Neuronal stem cell (in vitro differentiated cells): Measurements from ENCODE around the gene CRHR1.

Source experiments
- DNase-seq: peaks from one replicate; pipeline ENCODE4 v3.0.0-alpha.2; 2013; ENCODE audit warnings: low spot score
- H2AFZ ChIP-seq: one replicate; pipeline ENCODE4 v1.6.1; 2013; ENCODE audit warnings: mild to moderate bottlenecking, low read length, inconsistent platforms
- H2AK5ac ChIP-seq: 2 replicates; pipeline ENCODE4 v1.6.1; 2013; ENCODE audit warnings: low read depth, mild to moderate bottlenecking, inconsistent platforms, low read length, moderate library complexity, mixed read lengths
- H2BK120ac ChIP-seq: 2 replicates; pipeline ENCODE4 v1.6.1; 2013; ENCODE audit warnings: low read depth, mild to moderate bottlenecking, inconsistent platforms, low read length, moderate library complexity, mixed read lengths
- H2BK12ac ChIP-seq: one replicate; pipeline ENCODE4 v1.6.1; 2013; ENCODE audit warnings: low read length, inconsistent platforms
- H2BK15ac ChIP-seq: 2 replicates; pipeline ENCODE4 v1.6.1; 2013; ENCODE audit warnings: mild to moderate bottlenecking, low read length, inconsistent platforms, mixed read lengths
- H2BK5ac ChIP-seq: one replicate; pipeline ENCODE4 v1.6.1; 2013; ENCODE audit warnings: inconsistent platforms, mild to moderate bottlenecking, low read length, moderate library complexity
- H3K14ac ChIP-seq: one replicate; pipeline ENCODE4 v1.6.1; 2013; ENCODE audit warnings: low read length, inconsistent platforms
- H3K18ac ChIP-seq: 2 replicates; pipeline ENCODE4 v1.6.1; 2013; ENCODE audit warnings: low read length, inconsistent platforms
- H3K23ac ChIP-seq: 2 replicates; pipeline ENCODE4 v1.6.1; 2013; ENCODE audit warnings: low read depth, mild to moderate bottlenecking, mixed read lengths, low read length, inconsistent platforms; ENCODE audit not compliant: poor library complexity
- H3K27ac ChIP-seq: replicated peaks from 3 replicates; pipeline ENCODE4 v1.5.1; 2013; ENCODE audit warnings: low read length, inconsistent platforms
- H3K27me3 ChIP-seq, 3 experiments: 2 replicates each; pipeline ENCODE4 v1.6.1; 2013; ENCODE audit warnings: low read length in 3 of 3, mild to moderate bottlenecking in 2 of 3, inconsistent platforms in 1 of 3, low read depth in 1 of 3, mixed read lengths in 1 of 3, moderate library complexity in 1 of 3; ENCODE audit not compliant: control insufficient read depth in 3 of 3, insufficient read depth in 3 of 3
- H3K36me3 ChIP-seq, 2 donors: replicated peaks in 1 of 2; 2 replicates each; pipeline ENCODE4 v1.6.1; 2013; ENCODE audit warnings: low read length in 2 of 2; ENCODE audit not compliant: control insufficient read depth in 2 of 2, insufficient read depth in 2 of 2
- H3K4ac ChIP-seq: 2 replicates; pipeline ENCODE4 v1.6.1; 2013; ENCODE audit warnings: inconsistent platforms, mild to moderate bottlenecking, low read length, moderate library complexity
- H3K4me1 ChIP-seq, 2 donors: 1 replicate in 1 of 2; 2 replicates in 1 of 2; pipeline ENCODE4 v1.6.1; 2013; ENCODE audit warnings: low read length in 2 of 2, low read depth in 1 of 2; ENCODE audit not compliant: control insufficient read depth in 2 of 2, insufficient read depth in 1 of 2
- H3K4me2 ChIP-seq: one replicate; pipeline ENCODE4 v1.6.1; 2013; ENCODE audit warnings: mild to moderate bottlenecking, low read length, inconsistent platforms; ENCODE audit not compliant: insufficient read depth, poor library complexity, severe bottlenecking
- H3K4me3 ChIP-seq, 2 donors: 2 replicates each; pipeline ENCODE4 v1.5.1; 2013; ENCODE audit warnings: low read length in 2 of 2, mild to moderate bottlenecking in 2 of 2, inconsistent platforms in 1 of 2, moderate library complexity in 1 of 2
- H3K79me1 ChIP-seq: one replicate; pipeline ENCODE4 v1.6.1; 2013; ENCODE audit warnings: low read depth, mild to moderate bottlenecking, inconsistent platforms, low read length, moderate library complexity
- H3K9ac ChIP-seq: one replicate; pipeline ENCODE4 v1.6.1; 2013; ENCODE audit warnings: mild to moderate bottlenecking, low read depth, low read length, inconsistent platforms; ENCODE audit not compliant: poor library complexity
- H3K9me3 ChIP-seq, 2 donors: replicated peaks in 1 of 2; 2 replicates each; pipeline versions ENCODE3 to v1.6.1; 2013; ENCODE audit warnings: low read length in 2 of 2, mild to moderate bottlenecking in 2 of 2, inconsistent platforms in 1 of 2, low read depth in 1 of 2, mixed read lengths in 1 of 2, moderate library complexity in 1 of 2; ENCODE audit not compliant: control insufficient read depth in 2 of 2, insufficient read depth in 1 of 2
- H4K8ac ChIP-seq: one replicate; pipeline ENCODE4 v1.6.1; 2013; ENCODE audit warnings: low read depth, mild to moderate bottlenecking, inconsistent platforms, low read length, moderate library complexity
- H4K91ac ChIP-seq: one replicate; pipeline ENCODE4 v1.6.1; 2013; ENCODE audit warnings: low read length, low read depth, mild to moderate bottlenecking, inconsistent platforms; ENCODE audit not compliant: poor library complexity
- WGBS, 2 donors: extraction: QIAGEN DNeasy Blood & Tissue Kit; methylation state at CpG; one replicate each; pipeline ENCODE4 v1.1.7; 2013; ENCODE audit warnings: missing lambda C conversion rate in 2 of 2, mixed read lengths in 1 of 2; ENCODE audit not compliant: insufficient read length in 2 of 2, insufficient replicate concordance in 1 of 2; ENCODE audit errors: extremely low coverage in 2 of 2; 5-methylcytosine and 5-hydroxymethylcytosine counted together

CRHR1 gene

DNA sequence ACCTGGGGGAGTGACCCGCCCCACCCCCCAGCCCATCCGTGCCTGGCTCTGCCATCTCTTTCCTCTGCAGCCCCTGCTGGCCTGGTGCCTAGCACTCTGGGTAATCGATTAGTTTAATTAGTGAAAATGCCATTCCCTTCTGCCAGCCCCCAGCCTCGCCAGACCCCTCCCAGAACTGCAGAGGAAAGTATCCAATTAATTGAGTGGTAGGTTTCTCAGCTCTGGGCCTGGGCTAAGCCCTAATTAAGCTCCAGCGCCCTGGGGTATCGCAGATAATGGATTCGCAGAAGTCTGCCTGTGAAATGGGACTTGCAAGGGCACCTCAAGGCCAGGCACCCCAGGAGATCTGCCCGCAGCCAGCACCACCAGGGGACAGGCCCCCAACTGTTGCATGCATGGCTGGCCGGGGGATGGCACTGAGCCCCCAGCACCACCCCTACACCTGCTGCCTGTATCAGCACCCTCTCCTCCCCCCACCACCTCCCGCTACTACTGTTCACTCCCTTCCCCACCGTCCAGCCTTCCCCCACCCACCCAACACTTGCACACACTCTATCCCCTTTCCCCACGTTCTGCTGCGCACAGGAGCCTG, 40.9 kb downstream of the CRHR1 start:
- H3K27me3 ChIP-seq: peaks cover 0 to 24% (median 0%) of the 10 kb centered on the region in 3 experiments
- H3K4ac ChIP-seq: no peak overlapping the region
- WGBS, 2 donors: no CpG with 5 or more reads among the region's 13 CpGs
- DNase-seq: no peak
- peak overlapping the region; percentile 84 for H3K9ac ChIP-seq
- no peak overlapping the region for H4K8ac ChIP-seq
- no peak overlapping the region for H2AK5ac ChIP-seq
- peak overlapping the region; percentile 56 for H3K14ac ChIP-seq
- H3K36me3 ChIP-seq: no peaks in the 10 kb centered on the region
- H3K4me1 ChIP-seq: peaks cover 0 to 2% of the 10 kb centered on the region in 2 donors
- H3K9me3 ChIP-seq: no peaks in the 10 kb centered on the region
- no peaks in the 10 kb centered on the region for H3K79me1 ChIP-seq
- no peak overlapping the region for H3K23ac ChIP-seq
- H3K4me2 ChIP-seq: no peak overlapping the region
- no peak overlapping the region for H2BK5ac ChIP-seq
- no peak overlapping the region for H2BK120ac ChIP-seq
- H4K91ac ChIP-seq: no peak overlapping the region
- H2BK15ac ChIP-seq: no peak overlapping the region
- no peak overlapping the region for H3K27ac ChIP-seq
- no peak overlapping the region for H2BK12ac ChIP-seq
- no peak overlapping the region for H3K4me3 ChIP-seq
- no peak overlapping the region for H3K18ac ChIP-seq
- no peak overlapping the region for H2AFZ ChIP-seq

DNA sequence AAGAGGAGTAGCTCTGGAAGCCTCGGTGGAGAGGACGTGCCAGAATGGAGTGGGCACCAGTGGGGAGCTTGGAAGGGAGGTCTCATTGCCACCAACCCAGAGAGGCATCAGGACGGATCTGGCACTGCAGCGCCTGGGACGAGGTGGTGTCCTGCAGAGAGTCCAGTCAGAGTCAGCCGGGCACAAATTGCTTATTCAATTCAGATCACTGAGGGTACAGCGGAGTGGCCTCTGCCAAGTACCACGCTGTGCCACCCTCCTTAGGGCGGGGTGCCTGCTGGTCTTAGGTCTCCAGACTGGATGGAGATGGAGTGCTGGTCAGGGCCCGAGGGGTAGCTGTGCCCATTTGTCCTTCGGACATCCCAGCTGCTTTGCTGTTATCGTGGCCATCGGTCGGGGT, 41.7 kb downstream of the CRHR1 start:
- peaks cover 0 to 22% (median 0%) of the 10 kb centered on the region in 3 experiments for H3K27me3 ChIP-seq
- no peak overlapping the region for H3K4me2 ChIP-seq
- no peak overlapping the region for H3K4me3 ChIP-seq
- H4K91ac ChIP-seq: no peak overlapping the region
- H3K9me3 ChIP-seq: no peaks in the 10 kb centered on the region
- H3K14ac ChIP-seq: no peak overlapping the region
- no peak overlapping the region for H2BK120ac ChIP-seq
- no peak overlapping the region for H4K8ac ChIP-seq
- H2AFZ ChIP-seq: no peak overlapping the region
- no peak overlapping the region for H3K27ac ChIP-seq
- H2BK12ac ChIP-seq: no peak overlapping the region
- no peak overlapping the region for H2BK15ac ChIP-seq
- H3K79me1 ChIP-seq: no peaks in the 10 kb centered on the region
- no peaks in the 10 kb centered on the region for H3K36me3 ChIP-seq
- peaks cover 0 to 2% of the 10 kb centered on the region in 2 donors for H3K4me1 ChIP-seq
- H2AK5ac ChIP-seq: peak overlapping the region; percentile 37
- H3K18ac ChIP-seq: no peak overlapping the region
- WGBS, 2 donors: no CpG with 5 or more reads among the region's 14 CpGs
- H3K23ac ChIP-seq: no peak overlapping the region
- no peak overlapping the region for H2BK5ac ChIP-seq
- H3K4ac ChIP-seq: no peak overlapping the region
- no peak for DNase-seq
- no peak overlapping the region for H3K9ac ChIP-seq

DNA sequence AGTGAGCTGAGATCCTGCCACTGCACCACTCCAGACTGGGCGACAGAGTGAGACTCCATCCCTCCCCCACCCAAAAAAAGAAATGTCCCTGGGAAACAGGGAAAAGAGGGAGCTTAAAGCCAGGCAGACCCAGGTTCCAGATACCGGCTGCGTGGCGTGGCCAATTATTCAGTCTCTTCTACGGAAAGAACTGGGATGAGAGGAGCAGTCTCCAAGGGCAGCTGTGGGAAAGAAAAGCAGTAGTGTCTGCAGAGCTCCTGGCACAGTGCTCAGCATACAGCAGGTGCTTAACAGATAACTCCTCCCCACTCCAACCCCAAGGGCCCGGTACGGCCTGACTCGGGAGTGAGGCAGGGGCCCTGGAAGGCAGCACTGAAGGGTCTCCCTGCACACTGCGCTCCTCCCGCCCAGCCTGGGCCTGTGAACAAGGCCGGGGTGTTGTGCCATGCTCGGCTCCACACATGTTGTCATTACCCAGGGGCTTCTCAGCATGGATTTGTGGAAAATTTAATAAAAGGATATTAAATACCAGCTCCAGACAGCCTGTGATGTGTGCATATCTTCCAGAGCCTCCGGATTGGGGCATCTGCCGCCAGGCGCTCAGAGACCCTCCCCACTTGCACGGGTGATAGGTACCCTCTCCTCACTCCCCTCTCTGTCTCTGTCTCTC, 42.9 kb downstream of the CRHR1 start:
- Histone ChIP-seq H3K4me3 (no peak overlapping the region), H3K4me2 (no peak overlapping the region), H3K4me1 (peaks cover 0 to 2% of the 10 kb centered on the region in 2 donors), H2AK5ac (peak overlapping the region; percentile 70), H3K36me3 (no peaks in the 10 kb centered on the region), H3K23ac (no peak overlapping the region), H3K4ac (no peak overlapping the region), H3K27me3 (peaks cover 0 to 22% (median 0%) of the 10 kb centered on the region in 3 experiments), H3K14ac (no peak overlapping the region), H3K79me1 (no peaks in the 10 kb centered on the region), H2BK15ac (no peak overlapping the region), H3K27ac (no peak overlapping the region), H3K9ac (no peak overlapping the region), H2BK120ac (no peak overlapping the region), H4K91ac (no peak overlapping the region), H4K8ac (no peak overlapping the region), H3K18ac (no peak overlapping the region), H2BK12ac (no peak overlapping the region), H3K9me3 (no peaks in the 10 kb centered on the region), H2AFZ (no peak overlapping the region), H2BK5ac (no peak overlapping the region)
- WGBS, 2 donors: no CpG with 5 or more reads among the region's 16 CpGs
- no peak for DNase-seq

DNA sequence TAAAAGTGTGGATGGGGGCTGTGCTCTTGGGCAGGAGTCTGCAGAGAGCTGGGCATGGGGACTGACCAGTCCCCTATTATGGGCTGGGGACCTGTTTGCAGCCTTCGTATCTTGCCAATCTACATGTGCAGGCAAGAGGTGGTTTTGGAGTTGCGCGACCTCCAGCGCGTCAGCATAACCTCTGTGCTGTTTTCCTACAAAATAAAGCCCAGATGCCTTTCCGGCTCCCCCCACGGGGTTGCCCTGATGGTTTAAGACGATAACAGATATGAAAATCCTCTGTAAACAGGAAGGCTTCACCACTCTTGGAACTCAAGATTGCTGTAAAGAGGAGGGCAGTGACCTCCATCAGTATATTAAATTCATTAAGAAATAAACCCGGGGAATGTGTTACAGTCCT, 44.1 kb downstream of the CRHR1 start:
- Histone ChIP-seq H3K4ac (no peak overlapping the region), H3K4me3 (no peak overlapping the region), H2BK15ac (no peak overlapping the region), H2BK5ac (no peak overlapping the region), H2BK120ac (no peak overlapping the region), H3K79me1 (no peaks in the 10 kb centered on the region), H3K9ac (no peak overlapping the region), H3K23ac (no peak overlapping the region), H3K36me3 (no peaks in the 10 kb centered on the region), H4K91ac (no peak overlapping the region), H2AFZ (no peak overlapping the region), H2AK5ac (no peak overlapping the region), H3K4me1 (peaks cover 0 to 2% of the 10 kb centered on the region in 2 donors), H4K8ac (no peak overlapping the region), H3K27ac (no peak overlapping the region), H3K4me2 (no peak overlapping the region), H3K9me3 (no peaks in the 10 kb centered on the region), H2BK12ac (no peak overlapping the region), H3K18ac (no peak overlapping the region), H3K27me3 (peaks cover 0 to 22% (median 0%) of the 10 kb centered on the region in 3 experiments), H3K14ac (no peak overlapping the region)
- no CpG with 5 or more reads among the region's 9 CpGs for WGBS, 2 donors
- DNase-seq: no peak
